GM12878 (cell line): ENCODE results near the gene CDK4. TPM values are rescaled to one million over a fixed set of nuclear protein-coding genes. Genes with fewer than 3 reads are reported as not detected.

Experiments
- ATAC-seq: fragments of 200-7000 bp; cut with Tn5 transposase; 3 replicates; pipeline ENCODE4 v1.9.1; 2020; ENCODE audit warnings: mild to moderate bottlenecking, moderate library complexity
- BruUV-seq: library from RNA; stranded (reverse); fragments of 400-500 nt; replicated peaks from 2 replicates; lab custom pipeline; 2021; lab: Mats Ljungman, UMichigan
- CTCF ChIA-PET: fragments of 300-600 bp; sonication (Branson Sonifier 250); formaldehyde crosslinking; extraction: SDS; loops from one replicate; lab custom pipeline; 2021; ENCODE audit warnings: inconsistent platforms; lab: Yijun Ruan, JAX
- POLR2A ChIA-PET: fragments of 350-600 bp; formaldehyde crosslinking; extraction: SDS; loops from one replicate; lab custom pipeline; 2021; ENCODE audit warnings: inconsistent platforms; lab: Charles Lee
- RAD21 ChIA-PET: fragments of 300-600 bp; sonication (Branson Sonifier 250); formaldehyde crosslinking; loops from one replicate; lab custom pipeline; 2023; ENCODE audit warnings: antibody characterized with exemption; ENCODE audit not compliant: unreplicated experiment; lab: Charles Lee
- SMC1A ChIA-PET: fragments of 300-600 bp; sonication (Branson Sonifier 250); formaldehyde crosslinking; loops from one replicate; lab custom pipeline; 2023; ENCODE audit not compliant: unreplicated experiment, uncharacterized antibody; lab: Charles Lee
- DNase-seq: peaks from one replicate; pipeline ENCODE4 v3.0.0-alpha.2; 2011; ENCODE audit warnings: low read depth, low spot score
- FAIRE-seq: peaks from 3 replicates; lab custom pipeline; 2011; peaks lifted over from hg19 to GRCh38; lab: Jason Lieb, UNC
- H2AFZ ChIP-seq: 2 replicates; pipeline ENCODE4 v1.6.0; 2011; ENCODE audit warnings: low read depth, low read length, control low read depth; ENCODE audit not compliant: control insufficient read depth
- H3K27ac ChIP-seq: 2 replicates; pipeline ENCODE4 v1.5.1; 2011; ENCODE audit warnings: control low read depth; ENCODE audit not compliant: control insufficient read depth, insufficient read depth
- H3K27me3 ChIP-seq, 2 experiments: replicated peaks in 1 of 2; 2 replicates each; pipeline versions ENCODE4 v1.6.0 to v1.6.1; 2011; ENCODE audit warnings: low read length in 1 of 2; ENCODE audit not compliant: control insufficient read depth in 2 of 2, insufficient read depth in 2 of 2
- H3K36me3 ChIP-seq, 2 experiments: 2 replicates each; pipeline ENCODE4 v1.5.1; 2011; ENCODE audit warnings: low read length in 1 of 2; ENCODE audit not compliant: control insufficient read depth in 2 of 2, insufficient read depth in 2 of 2
- H3K4me1 ChIP-seq: 2 replicates; pipeline ENCODE4 v1.6.1; 2011; ENCODE audit warnings: mild to moderate bottlenecking, low read length, moderate library complexity, mixed read lengths; ENCODE audit not compliant: control insufficient read depth, insufficient read depth
- H3K4me2 ChIP-seq: 2 replicates; pipeline ENCODE4 v1.6.0; 2011; ENCODE audit warnings: control low read depth; ENCODE audit not compliant: control insufficient read depth, insufficient read depth
- H3K4me3 ChIP-seq: fragments of 200-600 bp; sonication (generic); 2 replicates; pipeline ENCODE4 v1.5.1; 2016
- H3K79me2 ChIP-seq: 2 replicates; pipeline ENCODE4 v1.6.0; 2011; ENCODE audit warnings: low read length; ENCODE audit not compliant: control insufficient read depth, insufficient read depth
- H3K9ac ChIP-seq: 2 replicates; pipeline ENCODE4 v1.8.0; 2011; ENCODE audit warnings: low read length, control low read depth, mixed read lengths; ENCODE audit not compliant: control insufficient read depth, insufficient read depth
- H3K9me3 ChIP-seq: replicated peaks from 3 replicates; pipeline ENCODE4 v1.5.1; 2011; ENCODE audit warnings: mild to moderate bottlenecking, low read length; ENCODE audit not compliant: control insufficient read depth, insufficient read depth
- H4K20me1 ChIP-seq: 2 replicates; pipeline ENCODE4 v1.6.0; 2011; ENCODE audit not compliant: control insufficient read depth, insufficient read depth
- ATF2 ChIP-seq: IDR thresholded peaks from 2 replicates; pipeline ENCODE4 v1.6.1; 2012; ENCODE audit warnings: low read length, inconsistent platforms
- BCL3 ChIP-seq: IDR thresholded peaks from 2 replicates; pipeline ENCODE4 v1.6.1; 2011; ENCODE audit warnings: borderline replicate concordance, low read depth, mild to moderate bottlenecking, moderate library complexity, low read length; ENCODE audit not compliant: insufficient read depth, poor library complexity, severe bottlenecking
- CHD1 ChIP-seq: IDR thresholded peaks from 2 replicates; pipeline ENCODE4 v1.6.1; 2012; ENCODE audit warnings: low read depth, low read length, improper control_type of control experiment
- CUX1 ChIP-seq: IDR thresholded peaks from 2 replicates; pipeline ENCODE4 v1.6.1; 2012; ENCODE audit warnings: improper control_type of control experiment, low read depth, low read length; ENCODE audit not compliant: insufficient replicate concordance
- E2F8 ChIP-seq: fragments of 450-650 bp; IDR thresholded peaks from 2 replicates; pipeline ENCODE4 v1.6.1; 2018; ENCODE audit warnings: mild to moderate bottlenecking, low read depth, moderate library complexity; ENCODE audit not compliant: partially characterized antibody
- ESRRA ChIP-seq: IDR thresholded peaks from 2 replicates; pipeline ENCODE4 v1.6.1; 2012; ENCODE audit warnings: mild to moderate bottlenecking, low read length, improper control_type of control experiment
- IKZF1 ChIP-seq: fragments of 450-650 bp; conservative IDR thresholded peaks from 2 replicates; pipeline ENCODE4 v1.6.1; 2017; ENCODE audit warnings: antibody characterized with exemption, mild to moderate bottlenecking
- KAT2A ChIP-seq: conservative IDR thresholded peaks from 2 replicates; pipeline ENCODE4 v1.6.1; 2011; ENCODE audit warnings: low read depth, low read length; ENCODE audit not compliant: control insufficient read depth
- PML ChIP-seq: IDR thresholded peaks from 2 replicates; pipeline ENCODE4 v1.6.1; 2012; ENCODE audit warnings: low read length, inconsistent platforms
- POLR2A ChIP-seq: IDR thresholded peaks from 2 replicates; pipeline ENCODE4 v1.6.1; 2011; ENCODE audit warnings: low read depth, mild to moderate bottlenecking, low read length
- USF2 ChIP-seq: IDR thresholded peaks from 2 replicates; pipeline ENCODE4 v1.6.1; 2011; ENCODE audit warnings: low read depth, low read length, improper control_type of control experiment, borderline replicate concordance
- WGBS: methylation state at CpG from one replicate; pipeline ENCODE4 v1.1.6; 2016; ENCODE audit warnings: low lambda C conversion rate; ENCODE audit not compliant: insufficient replicate concordance, insufficient coverage; ENCODE audit errors: missing lambda C conversion rate; 5-methylcytosine and 5-hydroxymethylcytosine counted together
- in situ Hi-C: fragments of 300-500 bp; cut with MboI; formaldehyde crosslinking; loops from 9 replicates; pipeline ENCODE4 v1.14.3; 2018; ENCODE audit warnings: mixed read lengths
- intact Hi-C: fragments of 100-400 bp; cut with micrococcal nuclease; formaldehyde crosslinking; loops from one replicate; pipeline ENCODE4 v1.14.2; 2022; ENCODE audit not compliant: unreplicated experiment
- polyA plus RNA-seq, 11 experiments: library from polyadenylated mRNA; depleted of rRNA in 4 of 11; unstranded in 6 of 11; stranded (reverse) in 5 of 11; fragments of >200 nt; fragmentation: Nextera tagmentation in 4 of 11; fragmentation: Illumina TruSeq in 1 of 11; extraction: Ambion mirVana in 4 of 11; extraction: Trizol in 1 of 11; gene quantifications; 1 replicate in 1 of 11; 2 replicates in 10 of 11; pipeline versions ENCODE4 v1.2.1 to v1.2.3, GENCODE V29; 2011 to 2016; ENCODE audit warnings: inconsistent platforms in 2 of 11, missing spikeins in 2 of 11, low read depth in 1 of 11
- total RNA-seq, 4 experiments: library from RNA; depleted of rRNA in 3 of 4; stranded (reverse); fragments of >200 nt in 3 of 4; fragmentation: Illumina TruSeq in 1 of 4; extraction: Trizol in 1 of 4; gene quantifications; 2 replicates each; pipeline versions ENCODE4 v1.2.1 to v1.2.3, GENCODE V29; 2013 to 2021

CDK4 gene
- total and polyA plus RNA-seq, 10 of the 15 experiments (the other 5 are each of a cell fraction or from before 2014, with no cell fraction given), result 26.1 to 385 (median 221) TPM

- SMC1A ChIA-PET, result interaction anchor here (0.8 to 2.4 kb wide), 4 partner anchors 11 to 287 kb away, joined by 3 to 14 read pairs (median 4); no protein-coding TSS in a partner anchor
- no peak for FAIRE-seq
- in situ Hi-C loops, result no loop called here
- WGBS, result 70% methylated on average over 8 of the region's 8 CpGs
- no TSS peak for BruUV-seq
- H3K27me3 ChIP-seq, result no peaks in the 10 kb centered on the region
- ATAC-seq, result no peak
- H2AFZ ChIP-seq, result no peak overlapping the region
- H3K36me3 ChIP-seq, result peaks cover 5 to 6% of the 10 kb centered on the region in 2 experiments
- no peaks in the 10 kb centered on the region for H3K9me3 ChIP-seq
- peaks cover 20% of the 10 kb centered on the region for H3K4me1 ChIP-seq
- H3K27ac ChIP-seq, result peak overlapping the region; percentile 94
- H3K4me3 ChIP-seq, result peak overlapping the region; percentile 91
- CTCF ChIA-PET, result interaction anchor here (0.8 to 2.9 kb wide), 6 partner anchors 11 to 290 kb away, joined by 3 to 28 read pairs (median 4); partner anchors contain the start of genes GLI1 and INHBE
- no peak for DNase-seq
- peak overlapping the region; percentile 93 for H3K9ac ChIP-seq
- intact Hi-C loops, result no loop called here
- POLR2A ChIA-PET, result interaction anchor here (0.5 to 3.0 kb wide), 5 partner anchors 8 to 225 kb away, joined by 3 to 19 read pairs (median 5); partner anchors contain the start of gene MARCHF9
- peak overlapping the region; percentile 84 for H3K4me2 ChIP-seq
- peaks cover 34% of the 10 kb centered on the region for H3K79me2 ChIP-seq
- no peaks in the 10 kb centered on the region for H4K20me1 ChIP-seq
- RAD21 ChIA-PET, result interaction anchor here (0.7 to 1.5 kb wide), 4 partner anchors 11 to 287 kb away, joined by 3 to 6 read pairs (median 6); partner anchors contain the start of gene CTDSP2
- TF ChIP-seq USF2, result no peak
- TF ChIP-seq ATF2, result peak; percentile 19
- TF ChIP-seq E2F8, result peak; percentile 3
- TF ChIP-seq POLR2A, result peak; percentile 41; the same call in 1 of the 2 replicates
- TF ChIP-seq PML, result peak; percentile 62; the same call in 1 of the 2 replicates
- no peak for TF ChIP-seq ESRRA
- TF ChIP-seq KAT2A, result no peak
- TF ChIP-seq IKZF1, result peak; percentile 73; the same call in 1 of the 2 replicates
- TF ChIP-seq CHD1, result no peak
- no peak for TF ChIP-seq CUX1
- TF ChIP-seq BCL3, result peak; percentile 21
These were observed 6.6 kb downstream of the CDK4 start for GRCh38 chr12:57745485-57745881.
